GM12872 (cell line): Measurements from ENCODE around the gene IFITM10.

Experiments used
- TF ChIP-seq, protein P1 (sequence below): IDR thresholded peaks from 3 replicates; pipeline ENCODE4 v1.5.1; 2011; ENCODE audit warnings: low read depth, mild to moderate bottlenecking, low read length, moderate library complexity; ENCODE audit not compliant: insufficient read depth

Gene IFITM10

DNA sequence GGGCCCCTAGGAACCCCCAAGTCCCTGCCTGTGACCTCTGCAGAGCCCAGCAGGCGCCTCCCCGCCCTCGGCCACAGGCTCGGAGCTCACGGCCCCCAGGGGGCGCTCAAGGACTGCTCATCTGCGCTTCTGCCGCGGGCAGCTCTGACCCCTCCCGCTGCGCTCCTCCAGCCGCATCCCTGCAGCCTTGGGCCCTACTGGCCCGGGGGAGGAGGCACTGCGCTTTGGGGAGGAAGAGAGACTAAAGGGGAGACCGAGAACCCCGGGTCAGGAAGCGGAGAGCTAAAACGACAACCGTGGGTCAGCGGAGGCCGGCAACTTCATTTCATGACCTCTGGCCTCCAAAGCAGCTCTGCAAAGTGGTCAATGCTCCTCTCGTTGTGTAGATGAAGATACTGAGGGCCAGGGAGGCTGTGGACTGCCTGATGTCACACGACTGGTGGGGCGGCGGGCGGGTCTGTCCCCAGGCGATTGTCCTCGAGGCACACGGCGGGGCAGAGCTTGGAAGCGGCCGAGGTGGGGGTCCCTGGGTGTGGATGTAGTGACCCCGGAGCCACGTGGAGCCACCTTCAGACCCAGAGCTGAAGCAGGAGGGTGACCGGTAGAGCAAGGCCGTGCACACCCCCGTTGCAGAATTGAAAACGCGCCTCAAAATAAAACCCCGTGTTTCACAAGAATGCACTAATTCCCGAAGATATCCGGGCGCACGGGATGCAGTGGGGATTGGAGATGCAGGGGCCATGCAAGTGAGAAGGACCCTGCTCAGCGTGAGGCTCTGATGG, 56.1 kb downstream of the IFITM10 start:
- TF ChIP-seq, protein P1, sequence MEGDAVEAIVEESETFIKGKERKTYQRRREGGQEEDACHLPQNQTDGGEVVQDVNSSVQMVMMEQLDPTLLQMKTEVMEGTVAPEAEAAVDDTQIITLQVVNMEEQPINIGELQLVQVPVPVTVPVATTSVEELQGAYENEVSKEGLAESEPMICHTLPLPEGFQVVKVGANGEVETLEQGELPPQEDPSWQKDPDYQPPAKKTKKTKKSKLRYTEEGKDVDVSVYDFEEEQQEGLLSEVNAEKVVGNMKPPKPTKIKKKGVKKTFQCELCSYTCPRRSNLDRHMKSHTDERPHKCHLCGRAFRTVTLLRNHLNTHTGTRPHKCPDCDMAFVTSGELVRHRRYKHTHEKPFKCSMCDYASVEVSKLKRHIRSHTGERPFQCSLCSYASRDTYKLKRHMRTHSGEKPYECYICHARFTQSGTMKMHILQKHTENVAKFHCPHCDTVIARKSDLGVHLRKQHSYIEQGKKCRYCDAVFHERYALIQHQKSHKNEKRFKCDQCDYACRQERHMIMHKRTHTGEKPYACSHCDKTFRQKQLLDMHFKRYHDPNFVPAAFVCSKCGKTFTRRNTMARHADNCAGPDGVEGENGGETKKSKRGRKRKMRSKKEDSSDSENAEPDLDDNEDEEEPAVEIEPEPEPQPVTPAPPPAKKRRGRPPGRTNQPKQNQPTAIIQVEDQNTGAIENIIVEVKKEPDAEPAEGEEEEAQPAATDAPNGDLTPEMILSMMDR = peak; percentile 90

DNA sequence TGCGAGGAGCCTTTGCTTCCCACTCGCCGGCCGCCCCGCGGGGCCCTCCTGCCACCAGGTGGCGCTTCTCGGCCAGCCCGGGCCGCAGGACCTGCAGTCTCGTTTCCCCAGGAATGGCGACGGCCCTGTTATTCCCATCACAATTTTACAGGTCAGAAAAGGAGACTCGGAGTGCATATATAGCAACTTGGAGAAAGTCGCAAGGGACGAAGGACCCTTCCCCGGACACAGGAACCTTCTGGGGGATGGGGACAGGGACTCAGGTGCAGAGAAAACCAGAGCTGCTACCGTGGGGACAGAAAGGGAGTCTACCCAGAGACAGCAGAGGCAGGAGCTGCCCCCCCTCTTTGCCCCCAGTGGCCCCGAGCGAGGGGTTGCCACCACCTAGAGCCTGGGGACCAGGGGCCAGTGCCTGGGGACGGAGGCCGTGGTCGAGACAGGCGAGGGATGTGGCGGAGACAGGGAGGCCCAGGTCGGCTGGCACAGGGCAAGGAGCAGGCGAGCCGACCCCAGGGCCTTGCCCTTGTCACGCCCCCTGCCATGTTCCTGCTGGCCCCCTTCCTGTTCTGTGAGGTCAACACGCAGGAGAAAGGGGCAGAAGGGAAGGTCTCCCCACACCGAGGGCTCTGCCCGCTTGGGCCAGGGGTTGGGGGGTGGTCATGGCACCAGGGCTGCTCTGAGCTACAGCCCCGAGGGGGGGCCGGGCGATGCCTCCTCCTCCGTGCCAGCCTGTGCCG, 56.9 kb downstream of the IFITM10 start:
- TF ChIP-seq, protein P1 = peak; percentile 93

DNA sequence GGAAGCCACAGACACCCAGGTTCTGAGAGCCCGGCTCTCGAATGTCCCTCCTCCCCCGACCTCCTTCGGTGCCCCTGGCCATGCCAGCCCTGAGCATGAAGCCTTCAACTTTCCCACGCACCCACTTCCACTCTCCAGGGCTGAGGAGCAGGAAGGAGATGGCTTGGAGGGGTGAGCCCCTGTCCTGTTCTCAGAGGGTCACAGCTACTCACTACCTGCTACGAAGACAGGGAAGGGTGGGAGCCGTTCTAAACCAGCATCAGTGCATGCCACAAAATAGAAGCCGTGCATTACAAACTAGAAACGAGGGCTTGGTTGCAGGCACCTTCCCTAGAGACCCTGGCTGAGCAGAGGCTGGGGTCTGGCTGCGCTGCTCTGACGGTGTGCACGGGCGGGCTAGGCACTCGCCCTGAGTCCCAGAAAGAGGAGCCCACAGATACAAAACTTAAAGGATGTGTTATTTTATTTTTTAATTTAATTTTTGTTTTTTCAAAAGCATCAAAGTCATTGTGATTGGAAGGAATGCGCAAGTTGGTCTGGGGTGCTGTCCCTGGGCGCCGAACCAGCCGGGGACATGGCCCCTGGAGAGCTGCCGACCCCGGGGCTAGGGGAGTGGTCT, 57.6 kb downstream of the IFITM10 start:
- TF ChIP-seq, protein P1 = no peak

DNA sequence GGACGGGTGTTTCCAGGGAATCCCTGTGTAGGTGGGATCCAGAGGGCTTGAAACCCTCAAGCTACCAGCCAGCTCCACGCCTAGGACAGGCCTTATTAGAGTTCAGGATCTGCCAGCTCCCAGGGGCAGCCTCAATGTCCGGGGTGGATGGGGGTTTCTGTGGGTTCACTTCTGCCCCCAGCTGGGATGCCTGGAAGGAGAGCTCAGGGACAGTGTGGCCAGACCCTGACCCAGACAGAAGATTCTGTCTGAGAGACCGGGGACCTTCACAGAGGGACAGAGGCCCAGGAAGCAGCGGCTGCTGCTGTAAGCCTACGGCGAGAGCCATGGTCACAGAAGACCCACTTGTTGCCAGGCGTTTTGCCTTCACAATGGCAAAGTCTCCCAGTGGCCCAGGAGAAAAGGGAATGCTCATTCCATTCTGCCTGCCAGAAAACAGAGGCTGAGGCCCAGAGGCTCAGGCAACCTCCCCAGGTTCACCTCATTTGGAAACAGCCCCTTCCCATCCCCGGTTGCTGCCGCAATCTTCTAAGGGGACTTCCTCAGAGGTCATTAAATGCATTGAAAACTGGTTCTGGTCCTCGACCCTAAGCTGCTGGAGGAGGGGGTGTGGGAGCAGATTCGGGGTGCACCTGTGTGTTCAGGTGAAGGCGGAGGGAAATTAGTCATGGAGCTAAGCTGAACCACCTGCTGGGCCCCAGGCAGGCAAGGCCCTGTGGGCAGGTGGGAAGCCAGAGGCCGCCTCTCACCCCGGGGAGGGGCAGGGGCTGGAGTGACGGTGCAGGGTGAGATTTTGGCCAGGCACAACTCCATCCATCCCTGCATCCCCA, 58.3 kb downstream of the IFITM10 start:
- TF ChIP-seq, protein P1 = no peak

DNA sequence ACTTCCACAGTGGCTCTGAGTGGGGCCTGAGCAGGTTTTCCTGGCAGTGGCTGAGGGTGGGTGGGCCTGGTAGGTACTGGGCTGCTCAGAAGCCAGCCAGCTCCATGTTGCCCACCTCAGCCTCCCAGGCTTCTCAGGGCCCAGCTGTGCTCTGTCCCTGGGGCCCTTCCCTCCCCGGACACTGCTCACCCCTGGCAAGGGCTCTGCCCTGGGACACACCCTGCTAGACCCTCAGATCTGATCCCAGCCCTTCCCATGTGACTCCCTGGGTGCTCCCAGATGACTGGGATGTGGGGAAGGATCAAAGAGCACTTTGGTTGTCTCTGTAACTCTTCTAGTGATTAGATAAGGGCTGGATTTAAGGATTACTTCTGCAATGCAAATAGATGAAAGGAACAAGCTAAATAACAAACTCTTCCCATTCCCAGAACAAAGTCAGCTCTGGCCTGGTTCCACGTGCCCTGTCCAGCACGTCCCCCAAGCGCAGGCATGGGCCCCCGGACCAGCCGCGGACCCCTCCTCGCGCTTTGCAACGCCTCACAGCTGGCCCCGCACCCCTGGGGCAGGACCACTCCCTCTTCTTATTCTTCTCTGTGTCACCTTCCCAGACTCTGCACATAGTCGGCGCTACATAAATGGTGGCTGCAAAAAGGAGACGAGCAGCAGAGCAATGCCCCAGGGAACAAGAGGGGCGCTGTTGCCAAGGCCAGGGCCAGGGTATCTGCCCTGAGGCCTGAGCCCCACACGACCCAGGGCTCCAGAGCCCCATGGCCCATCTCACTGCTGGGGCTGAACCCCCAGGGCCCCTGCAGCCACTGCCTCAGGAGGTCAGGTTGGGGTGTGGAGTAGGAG, 59.1 kb downstream of the IFITM10 start:
- TF ChIP-seq, protein P1 = 0 out of 3 replicates have a peak, but pooled peaks have one; percentile 4

DNA sequence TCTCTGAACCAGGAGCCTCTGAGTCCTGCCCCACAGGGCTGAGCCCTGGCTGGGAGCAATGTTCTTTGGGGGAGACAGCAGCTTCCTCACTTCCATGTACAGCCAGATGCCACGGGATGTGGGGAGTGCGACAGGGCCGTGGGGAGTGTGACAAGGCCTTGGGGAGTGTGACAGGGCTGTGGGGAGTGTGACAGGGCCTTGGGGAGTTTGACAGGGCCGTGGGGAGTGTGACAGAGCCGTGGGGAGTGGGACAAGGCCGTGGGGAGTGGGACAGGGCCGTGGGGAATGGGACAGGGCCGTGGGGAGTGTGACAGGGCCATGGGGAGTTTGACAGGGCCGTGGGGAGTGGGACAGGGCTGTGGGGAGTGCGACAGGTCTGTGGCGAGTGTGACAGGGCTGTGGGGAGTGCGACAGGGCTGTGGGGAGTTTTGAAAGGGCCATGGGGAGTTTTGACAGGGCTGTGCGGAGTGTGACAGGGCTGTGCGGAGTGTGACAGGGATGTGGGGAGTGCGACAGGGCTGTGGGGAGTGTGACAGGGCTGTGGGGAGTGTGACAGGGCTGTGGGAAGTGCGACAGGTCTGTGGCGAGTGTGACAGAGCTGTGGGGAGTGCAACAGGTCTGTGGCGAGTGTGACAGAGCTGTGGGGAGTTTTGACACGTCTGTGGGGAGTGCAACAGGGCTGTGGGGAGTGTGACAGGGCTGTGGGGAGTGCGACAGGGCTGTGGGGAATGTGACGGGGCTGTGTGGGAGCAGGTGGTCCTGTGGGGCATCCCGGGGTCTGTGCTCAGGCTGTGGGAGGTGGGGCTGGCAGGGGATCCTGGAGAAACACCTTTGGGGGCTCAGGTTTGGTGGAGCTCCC, 60.0 kb downstream of the IFITM10 start:
- TF ChIP-seq, protein P1 = no peak
